ENCODE data around the gene SLC44A5. TPM values are rescaled to one million over a fixed set of nuclear protein-coding genes. Genes with fewer than 3 reads are reported as not detected.
"Not testable (repeated sequence)": the region's sequence is repeated elsewhere in the genome, so short reads cannot be mapped to it uniquely, and the experiment has no call there.

SLC44A5 gene
- total and polyA plus RNA-seq, 7 donors = 0.01 to 7.5 (median 0.49) TPM

- H3K4me3 ChIP-seq = peak overlapping the region; percentile 57
- H3K9me3 ChIP-seq = no peaks in the 10 kb centered on the region
- DNase-seq (no peak), ATAC-seq (peak in 2 of 4 donors; percentile 29 to 44)
- no peaks in the 10 kb centered on the region for H3K27me3 ChIP-seq (ENCODE audit: insufficient read depth in 3 of 3, low read length in 2 of 3)
- H3K36me3 ChIP-seq (ENCODE audit: insufficient read depth in 1 of 2, low read depth in 1 of 2) = no peaks in the 10 kb centered on the region
- intact Hi-C loops (cut with DNase I) = loop anchor here (5.0 to 10.0 kb wide), 3 partner anchors 36 to 109 kb away; no protein-coding TSS in a partner anchor
- WGBS, 3 donors = 68 to 82% (median 78%) methylated on average over 5 of the region's 5 CpGs
- peak overlapping the region; percentile 15 for H3K27ac ChIP-seq
- TF ChIP-seq CTCF (IDR thresholded peaks at IDR 0.05) = no peak
- H3K4me1 ChIP-seq = peaks cover 5% of the 10 kb centered on the region
Measured at GRCh38 chr1:75373542-75374159, 237.3 kb downstream of the SLC44A5 start.

GRCh38 chr1:75366595-75366994 is 244.3 kb downstream of the SLC44A5 start:
- H3K36me3 ChIP-seq (ENCODE audit: insufficient read depth in 1 of 2, low read depth in 1 of 2) = no peaks in the 10 kb centered on the region
- intact Hi-C loops (cut with DNase I) = no loop called here
- TF ChIP-seq CTCF (IDR thresholded peaks at IDR 0.05) = no peak
- WGBS, 3 donors = 78 to 88% (median 88%) methylated on average over 1 of the region's 1 CpG
- ATAC-seq = no peak
- DNase-seq = no peak
- H3K27ac ChIP-seq = no peak overlapping the region
- no peaks in the 10 kb centered on the region for H3K4me1 ChIP-seq
- H3K9me3 ChIP-seq = peaks cover 26% of the 10 kb centered on the region
- no peaks in the 10 kb centered on the region for H3K27me3 ChIP-seq (ENCODE audit: insufficient read depth in 3 of 3, low read length in 2 of 3)
- no peak overlapping the region for H3K4me3 ChIP-seq

DNA sequence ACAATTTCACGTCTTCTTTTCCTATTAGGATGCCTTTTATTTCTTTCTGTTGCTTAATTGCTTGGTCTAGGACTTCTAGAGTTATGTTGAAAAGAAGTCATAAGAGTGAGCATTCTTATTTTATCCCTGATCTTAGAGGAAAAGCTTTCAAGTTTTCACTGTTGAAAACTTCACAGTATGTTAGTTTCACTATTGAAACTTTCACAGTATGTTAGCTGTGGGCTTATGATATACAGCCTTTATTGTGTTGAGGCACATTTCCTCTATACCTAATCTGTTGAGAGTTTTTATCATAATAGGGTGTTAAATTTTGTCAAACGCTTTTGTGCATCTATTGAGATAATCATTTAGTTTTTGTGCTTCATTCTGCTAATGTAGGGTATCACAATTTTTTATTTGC is 249.7 kb downstream of the SLC44A5 start:
- DNase-seq = no peak
- Histone ChIP-seq H3K27ac (no peak overlapping the region), H3K9me3 (peaks cover 12% of the 10 kb centered on the region), H3K4me1 (no peaks in the 10 kb centered on the region), H3K27me3 (ENCODE audit: insufficient read depth in 3 of 3, low read length in 2 of 3) (no peaks in the 10 kb centered on the region), H3K4me3 (no peak overlapping the region), H3K36me3 (ENCODE audit: insufficient read depth in 1 of 2, low read depth in 1 of 2) (no peaks in the 10 kb centered on the region)
- TF ChIP-seq CTCF (IDR thresholded peaks at IDR 0.05) = no peak
- ATAC-seq = no peak
- intact Hi-C loops (cut with DNase I) = no loop called here
- 73 to 80% (median 74%) methylated on average over 2 of the region's 2 CpGs for WGBS, 3 donors

- H3K4me1 ChIP-seq; H3K9me3 ChIP-seq; ATAC-seq; H3K4me3 ChIP-seq; intact Hi-C loops (cut with DNase I); H3K27me3 ChIP-seq (ENCODE audit: insufficient read depth in 3 of 3, low read length in 2 of 3); DNase-seq; H3K27ac ChIP-seq; H3K36me3 ChIP-seq (ENCODE audit: insufficient read depth in 1 of 2, low read depth in 1 of 2): not testable (repeated sequence)
- WGBS, 3 donors = 76 to 85% (median 77%) methylated on average over 6 of the region's 6 CpGs
Measured at GRCh38 chr1:75354267-75354666, 256.6 kb downstream of the SLC44A5 start.

- no peaks in the 10 kb centered on the region for H3K36me3 ChIP-seq (ENCODE audit: insufficient read depth in 1 of 2, low read depth in 1 of 2)
- ATAC-seq (no peak), DNase-seq (no peak)
- H3K27ac ChIP-seq = no peak overlapping the region
- H3K4me3 ChIP-seq = no peak overlapping the region
- no peaks in the 10 kb centered on the region for H3K27me3 ChIP-seq (ENCODE audit: insufficient read depth in 3 of 3, low read length in 2 of 3)
- intact Hi-C loops (cut with DNase I) = no loop called here
- 48 to 58% (median 58%) methylated on average over 2 of the region's 2 CpGs for WGBS, 3 donors
- no peak for TF ChIP-seq CTCF (IDR thresholded peaks at IDR 0.05)
- H3K9me3 ChIP-seq = peaks cover 4% of the 10 kb centered on the region
- no peaks in the 10 kb centered on the region for H3K4me1 ChIP-seq
Measured at GRCh38 chr1:75353051-75353450, 257.9 kb downstream of the SLC44A5 start.
